ENCODE data around the gene HDAC11. TPM values are rescaled to one million over a fixed set of nuclear protein-coding genes. Genes with fewer than 3 reads are reported as not detected.

The HDAC11 gene
- total and polyA plus RNA-seq, 3 experiments from 2014 or later: 2.6 to 7.5 (median 3.2) TPM

DNA sequence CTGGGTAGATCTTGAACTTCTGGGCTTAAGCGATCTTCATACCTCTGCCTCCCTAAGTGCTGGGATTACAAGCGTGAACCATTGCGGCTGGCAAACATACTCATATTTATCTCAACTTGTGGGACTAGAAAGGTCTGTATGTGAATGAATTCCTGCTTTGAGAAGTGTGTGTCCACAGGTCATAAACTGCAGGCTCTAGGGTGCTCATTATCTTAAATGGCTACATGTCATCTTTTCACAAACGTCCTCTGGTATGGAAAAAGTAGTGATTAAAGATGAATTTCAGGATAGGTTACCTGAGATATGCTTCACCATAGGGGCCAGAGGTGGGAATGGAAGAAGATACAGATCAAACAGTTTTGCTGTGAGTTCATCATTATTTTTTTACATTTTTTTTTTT is 7.8 kb upstream of the HDAC11 start:
- no peaks in the 10 kb centered on the region for H3K27me3 ChIP-seq (ENCODE audit: insufficient read depth, low read length, poor library complexity, severe bottlenecking)
- H3K4me1 Mint-ChIP-seq: no peaks in the 10 kb centered on the region
- peak overlapping the region in 1 of 8 donors; percentile 51 for H3K27ac Mint-ChIP-seq
- ChIA-PET POLR2A (no interaction called here), CTCF (interaction anchor here (0.9 kb wide), 1 partner anchor 11 kb away, joined by 5 read pairs; no protein-coding TSS in a partner anchor)
- no peaks in the 10 kb centered on the region for H3K9me3 Mint-ChIP-seq
- peaks cover 6 to 16% of the 10 kb centered on the region in 2 donors for H3K27me3 Mint-ChIP-seq
- no peaks in the 10 kb centered on the region for H3K4me1 ChIP-seq (ENCODE audit: insufficient read depth, low read length)
- H3K9me3 ChIP-seq (ENCODE audit: low read length): no peaks in the 10 kb centered on the region
- H3K4me3 ChIP-seq (ENCODE audit: low read length): no peak overlapping the region
- H3K4me3 Mint-ChIP-seq: no peak overlapping the region
- H3K36me3 ChIP-seq (ENCODE audit: insufficient read depth, low read length): no peaks in the 10 kb centered on the region
- H3K27ac ChIP-seq (ENCODE audit: low read depth, low read length): no peak overlapping the region
- DNase-seq: no peak
- no peaks in the 10 kb centered on the region for H3K36me3 Mint-ChIP-seq

DNA sequence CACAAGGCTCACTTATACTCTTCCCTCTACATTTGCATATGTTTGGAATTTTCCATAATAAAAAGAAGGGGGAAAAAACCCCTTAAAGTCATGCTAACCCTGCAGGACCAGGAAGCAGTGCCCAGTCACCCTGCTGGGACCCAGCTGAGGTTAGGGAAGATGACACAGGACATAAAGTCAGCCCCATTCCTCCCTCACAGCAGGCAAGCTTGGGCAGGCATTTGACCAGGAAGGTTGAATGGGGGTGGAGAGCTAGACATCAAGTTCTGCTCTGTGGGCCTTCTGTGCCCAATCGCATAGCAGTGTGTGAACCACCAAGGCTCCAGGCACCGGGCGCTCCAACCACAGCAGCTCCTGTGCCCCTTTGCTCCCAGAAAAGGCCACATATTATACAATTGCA is 7.1 kb upstream of the HDAC11 start:
- no peaks in the 10 kb centered on the region for H3K27me3 ChIP-seq (ENCODE audit: insufficient read depth, low read length, poor library complexity, severe bottlenecking)
- DNase-seq: no peak
- Mint-ChIP-seq H3K4me3 (no peak overlapping the region), H3K9me3 (no peaks in the 10 kb centered on the region), H3K27me3 (peaks cover 5 to 9% of the 10 kb centered on the region in 2 donors), H3K27ac (no peak overlapping the region), H3K36me3 (peaks cover 0 to 3% (median 0%) of the 10 kb centered on the region in 3 donors), H3K4me1 (no peaks in the 10 kb centered on the region)
- H3K27ac ChIP-seq (ENCODE audit: low read depth, low read length): no peak overlapping the region
- H3K9me3 ChIP-seq (ENCODE audit: low read length): no peaks in the 10 kb centered on the region
- ChIA-PET POLR2A (no interaction called here), CTCF (no interaction called here)
- H3K36me3 ChIP-seq (ENCODE audit: insufficient read depth, low read length): no peaks in the 10 kb centered on the region
- no peak overlapping the region for H3K4me3 ChIP-seq (ENCODE audit: low read length)
- H3K4me1 ChIP-seq (ENCODE audit: insufficient read depth, low read length): no peaks in the 10 kb centered on the region

- POLR2A ChIA-PET: no interaction called here
- H3K27me3 ChIP-seq (ENCODE audit: insufficient read depth, low read length, poor library complexity, severe bottlenecking): no peaks in the 10 kb centered on the region
- H3K9me3 Mint-ChIP-seq: no peaks in the 10 kb centered on the region
- CTCF ChIA-PET: interaction anchor here (0.8 kb wide), 1 partner anchor 22 kb away, joined by 4 read pairs; no protein-coding TSS in a partner anchor
- H3K4me3 ChIP-seq (ENCODE audit: low read length): no peak overlapping the region
- DNase-seq: no peak
- H3K4me3 Mint-ChIP-seq: no peak overlapping the region
- no peaks in the 10 kb centered on the region for H3K9me3 ChIP-seq (ENCODE audit: low read length)
- peaks cover 0 to 3% (median 0%) of the 10 kb centered on the region in 3 donors for H3K4me1 Mint-ChIP-seq
- H3K36me3 Mint-ChIP-seq: peaks cover 0 to 3% (median 0%) of the 10 kb centered on the region in 3 donors
- H3K27ac ChIP-seq (ENCODE audit: low read depth, low read length): no peak overlapping the region
- H3K4me1 ChIP-seq (ENCODE audit: insufficient read depth, low read length): peaks cover 2% of the 10 kb centered on the region
- peaks cover 5 to 9% of the 10 kb centered on the region in 2 donors for H3K27me3 Mint-ChIP-seq
- no peaks in the 10 kb centered on the region for H3K36me3 ChIP-seq (ENCODE audit: insufficient read depth, low read length)
- H3K27ac Mint-ChIP-seq: no peak overlapping the region
These were observed 6.1 kb upstream of the HDAC11 start for GRCh38 chr3:13474021-13474420.

DNA sequence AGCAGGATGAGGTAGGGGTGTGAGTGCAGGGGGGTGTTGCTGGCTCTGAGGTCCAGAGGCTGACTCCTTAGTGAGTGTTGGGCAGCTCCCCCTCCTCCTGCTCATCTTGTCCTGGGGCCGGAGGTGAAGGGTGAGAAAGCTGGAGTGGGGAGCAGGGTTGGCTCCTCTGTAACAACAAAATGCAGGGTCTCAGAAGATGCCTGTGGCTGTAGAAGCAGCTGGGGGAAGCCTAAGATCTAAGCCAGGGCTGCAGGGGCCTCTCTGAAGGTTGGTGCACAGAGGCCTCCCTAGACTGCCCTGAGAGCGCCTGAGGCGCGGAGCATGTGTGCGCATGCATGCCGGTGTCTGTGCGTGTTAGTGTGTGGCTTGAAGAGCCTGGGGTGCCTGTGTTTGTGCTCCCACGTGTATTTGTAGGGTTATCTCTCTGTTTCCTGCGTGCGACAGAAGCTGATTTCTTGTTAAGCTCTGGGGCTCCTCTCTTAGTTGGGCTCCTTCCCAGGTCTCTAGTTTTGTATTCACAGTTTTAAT is 5.3 kb upstream of the HDAC11 start:
- Mint-ChIP-seq H3K36me3 (peaks cover 0 to 4% (median 3%) of the 10 kb centered on the region in 3 donors), H3K9me3 (no peaks in the 10 kb centered on the region), H3K4me1 (peaks cover 0 to 7% (median 0%) of the 10 kb centered on the region in 3 donors), H3K27me3 (peaks cover 5 to 9% of the 10 kb centered on the region in 2 donors), H3K4me3 (no peak overlapping the region), H3K27ac (no peak overlapping the region)
- no peak overlapping the region for H3K27ac ChIP-seq (ENCODE audit: low read depth, low read length)
- H3K9me3 ChIP-seq (ENCODE audit: low read length): no peaks in the 10 kb centered on the region
- POLR2A ChIA-PET: no interaction called here
- H3K27me3 ChIP-seq (ENCODE audit: insufficient read depth, low read length, poor library complexity, severe bottlenecking): no peaks in the 10 kb centered on the region
- H3K36me3 ChIP-seq (ENCODE audit: insufficient read depth, low read length): no peaks in the 10 kb centered on the region
- DNase-seq: no peak
- CTCF ChIA-PET: interaction anchor here (0.8 kb wide), 1 partner anchor 23 kb away, joined by 4 read pairs; no protein-coding TSS in a partner anchor
- H3K4me1 ChIP-seq (ENCODE audit: insufficient read depth, low read length): peaks cover 6% of the 10 kb centered on the region
- no peak overlapping the region for H3K4me3 ChIP-seq (ENCODE audit: low read length)

DNA sequence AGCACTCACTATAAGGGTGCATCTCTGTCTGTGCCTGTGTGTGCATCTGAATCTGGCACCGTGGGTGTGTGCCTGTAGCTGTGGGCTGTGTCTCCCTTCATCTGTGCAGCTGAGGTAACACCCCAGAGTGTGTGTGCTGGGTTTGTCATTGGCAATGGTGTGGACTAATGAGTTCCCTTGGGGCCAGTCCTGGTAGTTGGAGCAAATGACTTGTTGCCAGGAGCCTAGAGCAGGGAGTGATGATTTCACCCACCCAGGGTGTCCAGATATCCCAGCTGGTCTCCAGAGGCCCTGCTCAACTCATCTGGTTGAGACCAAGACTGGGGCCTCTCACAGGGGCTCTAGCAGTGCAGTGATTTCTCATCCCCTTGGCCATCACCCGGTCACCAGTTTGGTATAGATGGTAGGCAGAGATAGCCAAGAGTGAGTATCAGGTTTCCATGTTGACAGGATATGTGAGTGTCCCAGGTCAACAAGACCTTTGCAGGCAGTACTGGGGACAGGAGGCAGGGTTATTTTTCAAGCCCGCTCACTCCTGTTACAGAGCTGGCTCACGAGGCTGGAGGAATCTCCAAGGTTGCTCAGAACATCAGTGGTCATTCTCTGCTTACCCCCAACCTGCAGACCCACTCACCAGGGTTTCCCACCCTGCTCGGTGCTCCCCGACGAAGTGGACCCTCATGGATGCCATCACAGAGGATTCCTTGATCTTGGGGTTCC is 4.1 kb upstream of the HDAC11 start:
- Histone ChIP-seq H3K4me1 (ENCODE audit: insufficient read depth, low read length) (peaks cover 12% of the 10 kb centered on the region), H3K9me3 (ENCODE audit: low read length) (no peaks in the 10 kb centered on the region), H3K36me3 (ENCODE audit: insufficient read depth, low read length) (no peaks in the 10 kb centered on the region), H3K4me3 (ENCODE audit: low read length) (no peak overlapping the region), H3K27me3 (ENCODE audit: insufficient read depth, low read length, poor library complexity, severe bottlenecking) (no peaks in the 10 kb centered on the region), H3K27ac (ENCODE audit: low read depth, low read length) (no peak overlapping the region)
- Mint-ChIP-seq H3K36me3 (peaks cover 0 to 4% (median 3%) of the 10 kb centered on the region in 3 donors), H3K4me1 (peaks cover 0 to 11% (median 0%) of the 10 kb centered on the region in 3 donors), H3K27ac (peak overlapping the region in 1 of 8 donors; percentile 43), H3K4me3 (peak overlapping the region in 1 of 7 donors; percentile 22), H3K9me3 (no peaks in the 10 kb centered on the region), H3K27me3 (peaks cover 2 to 9% of the 10 kb centered on the region in 2 donors)
- ChIA-PET POLR2A (no interaction called here), CTCF (no interaction called here)
- DNase-seq: no peak

- no peak for DNase-seq
- H3K27me3 Mint-ChIP-seq: peaks cover 2 to 5% of the 10 kb centered on the region in 2 donors
- Histone ChIP-seq H3K4me3 (ENCODE audit: low read length) (no peak overlapping the region), H3K27me3 (ENCODE audit: insufficient read depth, low read length, poor library complexity, severe bottlenecking) (no peaks in the 10 kb centered on the region), H3K4me1 (ENCODE audit: insufficient read depth, low read length) (peaks cover 14% of the 10 kb centered on the region), H3K27ac (ENCODE audit: low read depth, low read length) (no peak overlapping the region), H3K36me3 (ENCODE audit: insufficient read depth, low read length) (no peaks in the 10 kb centered on the region), H3K9me3 (ENCODE audit: low read length) (no peaks in the 10 kb centered on the region)
- peak overlapping the region in 5 of 7 donors; percentile 28 to 76 (median 37) for H3K4me3 Mint-ChIP-seq
- H3K9me3 Mint-ChIP-seq: no peaks in the 10 kb centered on the region
- ChIA-PET CTCF (interaction anchor here (1.8 kb wide), 1 partner anchor 26 kb away, joined by 6 read pairs; no protein-coding TSS in a partner anchor), POLR2A (no interaction called here)
- H3K27ac Mint-ChIP-seq: peak overlapping the region in 3 of 8 donors; percentile 33 to 60 (median 38)
- peaks cover 0 to 24% (median 3%) of the 10 kb centered on the region in 3 donors for H3K4me1 Mint-ChIP-seq
- H3K36me3 Mint-ChIP-seq: peaks cover 0 to 4% (median 3%) of the 10 kb centered on the region in 3 donors
These were observed 2.2 kb upstream of the HDAC11 start for GRCh38 chr3:13477943-13478342.

DNA sequence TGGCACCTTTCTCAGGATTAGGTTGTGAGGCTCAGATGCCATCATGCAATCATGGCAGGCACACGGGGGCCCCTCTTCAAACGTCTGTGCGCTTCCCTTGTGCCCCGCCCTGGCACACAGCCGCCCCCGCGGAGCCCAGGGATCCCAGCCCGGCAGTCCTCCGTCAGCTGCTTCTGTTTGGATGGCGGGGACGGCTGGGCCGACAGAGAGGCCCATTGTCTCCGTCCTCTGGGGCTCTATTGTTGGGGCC is 849 bp upstream of the HDAC11 start:
- H3K36me3 Mint-ChIP-seq: peaks cover 0 to 4% (median 3%) of the 10 kb centered on the region in 3 donors
- Histone ChIP-seq H3K4me1 (ENCODE audit: insufficient read depth, low read length) (peaks cover 14% of the 10 kb centered on the region), H3K27ac (ENCODE audit: low read depth, low read length) (peak overlapping the region; percentile 90), H3K4me3 (ENCODE audit: low read length) (peak overlapping the region; percentile 84), H3K9me3 (ENCODE audit: low read length) (no peaks in the 10 kb centered on the region), H3K36me3 (ENCODE audit: insufficient read depth, low read length) (no peaks in the 10 kb centered on the region), H3K27me3 (ENCODE audit: insufficient read depth, low read length, poor library complexity, severe bottlenecking) (no peaks in the 10 kb centered on the region)
- H3K4me1 Mint-ChIP-seq: peaks cover 0 to 24% (median 3%) of the 10 kb centered on the region in 3 donors
- ChIA-PET CTCF (interaction anchor here (1.2 to 1.4 kb wide), 3 partner anchors 169 to 417 kb away, joined by 3 to 5 read pairs (median 4); no protein-coding TSS in a partner anchor), POLR2A (interaction anchor here (0.6 to 1.5 kb wide), 3 partner anchors 19 to 400 kb away, joined by 3 to 8 read pairs (median 5); no protein-coding TSS in a partner anchor)
- no peaks in the 10 kb centered on the region for H3K9me3 Mint-ChIP-seq
- peak overlapping the region; percentile 81 to 95 (median 92) for H3K27ac Mint-ChIP-seq
- H3K27me3 Mint-ChIP-seq: peaks cover under 1 to 2% of the 10 kb centered on the region in 2 donors
- H3K4me3 Mint-ChIP-seq: peak overlapping the region; percentile 91 to 95 (median 94)
- no peak for DNase-seq
